NOMO-1 treated with dmso at 0.1 percent for 144 hours (cell line): Measurements from ENCODE around the gene LYRM1.
"Not testable (repeated sequence)": the region's sequence is repeated elsewhere in the genome, so short reads cannot be mapped to it uniquely, and the experiment has no call there.

Experiments used
- DNase-seq: peaks from one replicate; lab custom pipeline; 2025; ENCODE audit not compliant: unreplicated experiment; lab: John Stamatoyannopoulos, UW

Gene LYRM1

DNA sequence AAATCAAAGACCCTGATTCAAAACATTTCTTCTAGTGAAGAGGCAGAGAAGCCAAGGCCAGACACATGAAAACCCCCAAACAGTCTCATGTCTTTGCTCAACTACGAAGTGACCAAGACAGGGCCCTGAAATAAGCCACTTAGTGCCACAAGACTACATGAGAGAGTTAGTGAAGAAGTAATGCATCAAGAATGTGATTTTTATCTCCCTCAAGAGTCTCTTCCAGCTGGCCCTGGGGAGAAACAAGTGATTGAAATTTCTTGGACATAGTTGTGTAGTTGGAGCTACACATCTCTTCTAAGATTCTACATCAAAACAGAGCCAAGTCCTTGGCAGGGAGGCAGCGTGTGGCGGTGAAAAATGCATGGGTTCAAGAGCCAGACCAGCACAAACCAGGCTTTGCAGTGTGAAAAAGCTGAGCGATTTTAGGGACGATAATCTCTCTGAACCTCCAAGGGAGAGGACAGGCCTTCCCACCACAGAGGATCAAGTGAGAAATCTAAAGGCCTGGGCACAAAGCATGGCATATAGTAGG is 30.6 kb downstream of the LYRM1 start:
- no peak for DNase-seq

DNA sequence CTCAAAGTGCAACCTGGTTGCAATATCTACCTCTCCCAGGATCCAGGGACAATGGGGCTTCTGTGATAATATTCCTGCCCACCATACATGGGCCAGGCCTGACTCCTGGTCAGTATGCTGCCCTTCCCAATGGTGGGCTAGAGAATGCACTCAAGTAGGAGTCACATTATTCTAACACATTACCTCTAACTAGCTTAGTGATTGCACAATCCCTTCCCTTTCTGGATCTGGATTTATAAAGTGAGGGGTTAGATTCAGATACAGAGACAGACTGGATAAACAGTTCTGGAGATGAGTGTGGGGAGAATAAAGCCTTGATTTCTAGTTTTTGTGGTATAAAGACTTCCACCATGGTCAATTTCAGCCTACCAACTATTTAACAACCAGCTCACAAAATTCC is 33.0 kb downstream of the LYRM1 start:
- no peak for DNase-seq

DNA sequence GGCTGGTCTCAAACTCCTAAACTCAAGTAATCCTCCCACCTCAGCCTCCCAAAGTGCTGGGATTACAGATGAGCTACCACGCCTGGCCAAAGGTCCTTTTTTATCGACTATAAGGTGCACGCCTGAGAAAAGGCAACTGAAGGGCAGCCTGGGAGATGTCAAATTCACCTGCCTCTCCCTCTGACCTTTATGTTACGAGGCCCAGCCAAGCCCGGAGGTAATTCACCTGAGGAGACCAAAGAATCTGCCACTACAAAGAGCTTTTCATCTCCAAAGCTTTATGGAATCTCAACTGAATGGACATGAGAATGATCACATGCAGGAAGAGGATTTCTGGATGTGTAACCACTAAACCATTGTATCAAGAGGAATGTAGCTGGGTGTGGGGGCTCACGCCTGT is 37.2 kb downstream of the LYRM1 start:
- DNase-seq = no peak

DNA sequence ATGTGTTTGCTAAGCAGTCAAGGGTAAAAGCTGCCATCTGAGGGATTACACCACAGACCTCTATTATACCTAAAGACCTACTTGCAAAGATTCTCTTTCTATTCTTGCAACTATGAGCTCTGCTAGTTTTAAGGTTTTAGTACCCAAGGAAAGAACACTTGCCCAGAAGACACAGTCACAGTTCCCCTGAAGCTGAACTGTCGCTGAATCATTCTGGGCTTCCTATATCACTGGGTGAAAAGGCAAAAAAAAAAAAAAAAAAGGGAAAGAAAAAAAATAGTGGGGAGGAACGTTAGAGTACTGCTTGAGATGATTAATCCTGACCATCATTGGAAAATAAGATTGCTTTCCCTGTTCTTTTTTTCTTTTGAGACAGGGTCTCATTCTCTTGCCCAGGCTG is 37.9 kb downstream of the LYRM1 start:
- no peak for DNase-seq

DNA sequence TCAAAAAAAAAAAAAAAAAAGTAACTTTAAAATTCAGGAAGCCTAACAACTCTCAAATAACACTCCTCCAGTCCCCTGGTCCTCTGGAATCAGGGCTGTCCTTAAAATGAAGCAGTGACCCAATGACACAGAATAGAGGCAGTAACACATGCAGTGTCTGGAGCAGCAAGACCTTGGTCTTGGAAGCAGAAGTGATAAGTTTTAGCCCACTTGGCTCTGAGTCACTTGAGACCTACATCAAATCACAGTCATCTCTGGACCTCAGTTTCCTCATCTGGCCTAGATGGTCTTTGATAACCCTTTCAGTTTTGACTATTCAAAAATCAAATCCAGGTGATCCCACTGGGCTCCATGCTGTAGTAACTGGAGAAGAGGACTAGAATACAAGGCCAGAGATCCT is 39.0 kb downstream of the LYRM1 start:
- no peak for DNase-seq

DNA sequence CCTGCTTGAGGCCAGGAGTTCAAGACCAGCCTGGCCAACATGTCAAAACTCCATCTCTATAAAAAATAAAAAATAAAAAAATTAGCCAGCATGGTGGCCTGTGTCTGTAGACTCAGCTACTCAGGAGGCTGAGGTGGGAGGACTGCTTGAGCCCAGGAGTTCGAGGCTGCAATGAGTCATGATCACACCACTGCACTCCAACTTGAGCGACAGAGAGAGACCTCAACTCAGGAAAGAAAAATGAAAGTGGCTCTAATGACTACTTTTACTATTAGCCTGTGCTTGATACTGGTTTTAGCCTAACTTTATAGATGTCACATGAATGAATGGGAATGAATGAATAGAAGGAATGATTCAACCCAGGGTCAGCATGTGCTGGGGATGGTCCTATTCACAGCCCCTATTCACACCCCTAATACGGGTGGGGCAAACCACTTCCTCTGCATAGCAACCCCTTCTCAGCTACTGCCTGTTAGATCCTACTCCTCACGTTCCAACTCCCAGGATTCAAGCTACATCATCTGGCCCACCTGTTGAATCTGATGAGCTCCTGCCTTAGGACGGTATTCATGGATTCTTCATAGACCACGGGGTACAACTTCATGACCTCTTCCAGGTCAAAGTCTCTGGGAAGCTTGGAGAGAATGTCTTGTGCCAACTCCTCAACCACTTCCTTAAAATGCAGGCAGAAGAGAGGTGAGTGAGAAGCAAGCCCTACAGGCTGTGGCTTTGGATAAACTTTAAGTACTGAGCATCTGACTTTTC is 40.5 kb downstream of the LYRM1 start:
- DNase-seq = no peak

DNA sequence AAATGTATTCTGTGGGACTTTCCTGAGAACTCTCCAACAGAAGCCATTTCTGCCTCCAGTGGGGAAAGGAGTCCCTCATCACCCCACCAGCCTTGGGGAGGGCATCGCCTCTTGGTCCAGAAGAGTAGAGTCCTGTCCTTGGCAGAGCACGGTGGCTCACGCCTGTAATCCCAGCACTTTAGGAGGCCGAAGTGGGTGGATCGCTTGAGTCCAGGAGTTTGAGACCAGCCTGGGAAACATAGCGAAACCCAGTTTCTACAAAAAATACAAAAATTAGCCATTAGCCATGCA is 41.0 kb downstream of the LYRM1 start:
- DNase-seq = no peak

DNA sequence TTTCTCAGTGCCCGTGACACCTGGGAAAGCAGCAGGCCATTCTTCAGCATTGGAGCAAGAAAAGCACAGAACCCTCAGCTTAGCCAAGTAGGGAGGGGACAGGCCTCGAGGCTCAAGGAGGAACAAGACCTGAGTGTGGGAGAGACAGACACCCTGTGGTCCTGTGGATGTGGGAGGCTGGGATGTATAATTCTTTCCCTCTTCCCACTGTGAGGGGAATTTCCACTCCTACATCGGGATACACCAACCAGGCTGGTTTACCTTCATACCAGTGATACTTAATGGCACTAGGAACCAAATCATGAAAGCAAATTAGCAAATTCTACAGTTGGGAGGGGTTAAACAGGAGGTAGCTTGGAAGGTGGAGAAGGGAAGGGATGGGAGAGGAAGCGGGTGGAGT is 41.7 kb downstream of the LYRM1 start:
- DNase-seq = no peak

DNA sequence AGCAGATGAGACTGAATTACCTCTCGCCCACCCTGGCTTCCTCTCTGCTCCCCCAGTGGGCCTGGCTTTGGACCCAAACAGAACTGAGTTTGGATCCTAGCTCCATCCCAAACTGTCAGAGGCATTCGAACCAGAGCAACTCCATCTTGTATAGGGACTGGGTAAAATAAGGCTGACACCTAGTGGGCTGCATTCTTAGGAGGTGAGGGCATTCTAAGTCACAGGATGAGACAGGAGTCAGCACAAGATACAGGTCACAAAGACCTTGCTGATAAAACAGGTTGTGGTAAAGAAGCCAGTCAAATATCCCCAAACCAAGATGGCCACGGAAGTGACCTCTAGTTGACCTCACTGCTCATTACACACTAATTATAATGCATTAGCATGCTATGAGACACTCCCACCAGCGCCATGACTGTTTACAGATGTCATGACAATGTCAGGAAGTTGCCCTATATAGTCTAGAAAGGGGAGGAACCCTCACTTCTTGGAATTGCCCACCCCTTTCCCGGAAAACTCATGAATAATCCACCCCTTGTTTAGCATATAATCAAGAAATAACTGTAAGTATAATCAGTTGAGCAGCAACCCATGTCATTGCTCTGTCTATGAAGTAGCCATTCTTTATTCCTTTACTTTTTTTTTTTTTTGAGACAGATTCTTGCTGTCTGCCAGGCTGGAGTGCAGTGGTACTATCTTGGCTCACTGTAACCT is 44.4 kb downstream of the LYRM1 start:
- no peak for DNase-seq

DNA sequence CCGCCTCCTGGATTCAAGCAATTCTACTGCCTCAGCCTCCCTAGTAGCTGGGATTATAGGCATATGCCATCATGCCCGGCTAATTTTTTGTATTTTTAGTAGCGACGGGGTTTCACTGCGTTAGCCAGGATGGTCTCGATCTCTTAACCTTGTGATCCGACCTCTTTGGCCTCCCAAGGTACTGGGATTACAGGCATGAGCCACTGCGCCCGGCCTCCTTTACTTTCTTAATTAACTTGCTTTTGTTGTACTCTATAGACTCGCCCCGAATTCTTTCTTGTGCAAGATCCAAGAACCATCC is 45.0 kb downstream of the LYRM1 start:
- DNase-seq = not testable (repeated sequence)

DNA sequence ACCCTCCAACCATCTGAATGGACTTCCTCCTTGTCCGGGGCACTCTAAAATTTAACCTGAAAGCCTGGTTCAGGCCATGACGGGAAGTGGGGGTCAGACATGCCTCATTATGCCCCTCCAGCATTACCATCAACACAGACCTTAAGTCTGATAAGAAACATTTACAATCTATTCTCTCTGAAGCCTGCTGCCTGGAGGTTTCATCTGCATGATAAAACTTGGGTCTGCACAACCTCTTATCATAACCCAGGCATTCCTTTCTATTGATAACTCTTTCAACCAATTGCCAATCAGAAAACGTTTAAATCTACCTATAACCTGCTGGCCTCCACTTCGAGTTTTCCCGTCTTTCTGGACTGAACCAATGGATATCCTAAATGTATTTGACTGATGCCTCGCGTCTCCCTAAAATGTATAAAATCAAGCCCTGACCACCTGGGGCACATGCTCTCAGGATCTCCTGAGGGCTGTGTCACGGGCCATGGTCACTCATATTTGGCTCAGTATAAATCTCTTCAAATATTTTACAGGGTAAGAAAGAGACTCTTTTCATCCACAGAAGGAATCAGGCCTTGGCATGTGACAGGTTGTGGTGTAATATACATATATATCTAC is 45.6 kb downstream of the LYRM1 start:
- no peak for DNase-seq

DNA sequence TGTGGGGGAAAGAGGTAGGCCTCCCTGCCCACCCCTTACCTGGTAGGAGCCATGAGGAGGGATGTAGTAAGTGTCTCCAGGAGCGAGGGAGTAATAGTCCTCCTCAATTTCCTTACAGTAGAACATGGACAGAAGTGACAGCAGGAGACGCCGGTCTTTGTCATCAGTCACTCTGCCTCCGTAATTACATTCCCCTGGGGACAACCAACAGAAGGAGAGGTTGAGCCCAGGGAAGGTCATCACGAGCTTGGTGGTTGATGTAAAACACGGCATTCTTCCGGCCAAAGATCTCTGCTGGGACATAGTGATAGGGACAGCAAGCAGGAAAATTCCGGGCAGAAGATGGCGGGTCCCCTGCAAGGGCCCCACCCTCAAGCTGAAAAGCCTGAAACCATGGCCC is 47.9 kb downstream of the LYRM1 start:
- DNase-seq = no peak

DNA sequence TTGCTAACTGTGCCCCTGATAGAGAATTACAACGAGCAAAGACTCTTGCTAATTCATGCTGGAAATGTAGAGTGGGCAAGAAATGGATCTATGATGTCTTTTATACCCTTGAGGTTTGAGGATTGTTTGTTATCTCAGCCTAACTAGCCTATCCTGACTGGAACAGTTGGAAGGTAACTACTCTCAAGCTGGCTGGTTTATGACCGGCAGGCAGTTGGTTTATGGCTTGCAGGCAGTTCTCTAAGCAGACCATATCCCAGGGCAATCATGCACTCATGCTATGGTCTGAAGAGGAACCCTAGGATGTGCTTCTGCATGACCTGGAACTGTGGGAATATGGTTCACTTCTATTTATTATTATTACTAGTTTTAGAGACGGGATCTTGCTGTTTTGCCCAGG is 49.1 kb downstream of the LYRM1 start:
- DNase-seq = no peak

DNA sequence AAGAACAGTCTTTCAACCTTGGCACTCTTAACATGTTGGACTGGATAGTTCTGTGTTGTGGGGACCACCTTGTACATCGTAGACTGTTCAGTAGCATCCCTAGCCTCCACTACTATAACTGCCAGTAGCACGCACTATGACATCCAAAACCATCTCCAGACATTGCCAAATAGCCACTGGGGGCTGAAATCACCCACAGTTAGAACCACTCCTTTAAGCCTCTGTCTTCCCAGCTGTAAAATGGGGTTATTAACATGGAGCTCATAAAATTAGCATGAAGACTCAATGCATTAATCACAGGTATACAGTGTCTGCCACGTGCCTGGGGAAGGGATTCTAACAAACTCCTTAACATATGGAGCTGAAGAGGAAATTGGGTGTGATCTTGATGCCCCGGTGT is 49.7 kb downstream of the LYRM1 start:
- no peak for DNase-seq

DNA sequence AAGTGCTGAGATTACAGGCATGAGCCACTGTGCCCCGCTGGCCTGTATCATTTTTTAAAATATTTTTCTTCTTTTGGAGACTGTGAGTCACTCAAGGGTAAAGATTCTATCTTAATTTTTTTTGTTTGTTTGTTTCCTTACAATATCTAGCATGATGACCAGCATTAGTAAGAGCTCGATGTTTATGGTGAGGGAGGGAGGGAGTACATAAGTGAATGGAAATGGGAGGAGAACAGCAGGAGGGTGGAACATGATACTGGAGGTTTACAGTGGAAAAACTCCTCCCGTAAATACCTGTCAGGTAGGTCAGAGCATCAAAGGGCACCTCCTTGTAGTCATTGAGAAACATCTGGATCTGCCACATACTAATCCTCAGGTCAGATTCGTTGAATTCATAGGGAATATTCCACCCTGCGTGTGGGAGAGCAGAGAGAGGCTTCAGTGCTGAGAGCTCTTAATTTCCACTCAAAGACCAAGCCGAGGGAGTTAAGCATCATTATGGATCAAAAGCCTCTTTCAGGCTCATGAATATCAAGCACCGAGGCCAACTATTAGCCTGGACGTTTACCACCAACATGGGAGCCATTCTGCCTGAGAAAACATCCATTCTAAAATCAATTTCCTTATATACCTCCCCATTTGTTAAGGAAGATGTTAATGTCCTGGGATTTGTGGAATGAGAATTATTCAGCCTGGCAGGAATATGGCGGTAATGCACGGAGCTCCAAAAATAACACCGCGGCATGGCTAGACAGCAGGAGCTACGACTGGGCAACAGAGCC is 51.8 kb downstream of the LYRM1 start:
- DNase-seq = no peak

DNA sequence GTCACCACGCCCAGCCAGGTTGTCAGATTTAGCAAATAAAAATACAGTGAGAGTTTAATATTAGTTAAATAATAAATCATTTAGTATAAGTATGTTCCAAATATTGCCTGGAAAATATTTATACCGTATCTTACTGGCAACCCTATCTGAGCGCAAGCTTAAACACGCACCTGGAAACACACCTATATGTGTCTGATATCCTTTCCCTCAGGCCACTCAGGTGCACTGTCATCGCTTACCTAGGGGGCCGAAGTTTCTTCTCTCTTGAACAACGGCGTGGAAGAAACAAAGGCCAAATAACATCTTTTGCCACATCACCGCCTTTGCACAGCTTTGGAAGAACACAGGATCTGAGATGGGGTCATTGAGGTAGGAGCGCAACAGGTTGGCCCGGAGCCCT is 54.0 kb downstream of the LYRM1 start:
- DNase-seq = no peak

DNA sequence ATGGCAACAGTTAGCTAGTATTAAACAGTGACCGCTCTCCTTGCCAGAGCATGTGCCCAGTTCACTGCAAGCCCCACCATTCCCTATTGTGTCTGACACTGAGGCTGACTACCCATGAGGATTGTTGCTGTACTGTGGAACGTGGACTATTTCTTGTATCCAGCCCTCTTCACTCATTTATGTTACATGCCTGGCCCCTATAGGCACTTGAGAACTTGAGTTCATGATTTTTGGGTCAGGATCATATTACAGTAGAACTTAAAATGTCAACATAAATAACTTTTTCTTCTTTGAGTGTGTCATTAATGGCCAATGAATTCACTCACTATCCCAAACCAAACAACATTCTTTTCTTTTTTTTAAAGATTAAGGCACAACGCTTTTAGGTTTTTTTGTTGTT is 55.7 kb downstream of the LYRM1 start:
- DNase-seq = no peak

DNA sequence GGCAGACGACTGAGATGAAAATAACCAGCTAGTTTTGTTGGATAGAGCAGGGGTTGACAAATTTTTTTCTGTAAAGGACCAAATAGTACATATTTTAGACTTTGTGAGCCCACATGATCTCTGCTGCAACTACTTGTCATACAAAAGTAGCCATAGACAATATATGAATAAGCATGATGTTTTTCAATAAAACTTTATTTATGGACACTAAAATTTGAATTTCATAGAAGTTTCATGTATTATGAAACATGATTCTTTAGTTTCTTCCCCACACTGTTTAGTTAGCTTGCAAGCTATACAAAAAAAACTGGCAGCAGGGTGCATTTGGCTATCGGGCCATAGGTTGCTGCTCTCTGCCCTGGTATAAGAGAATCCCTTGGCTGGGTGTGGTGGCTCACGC is 56.6 kb downstream of the LYRM1 start:
- DNase-seq = no peak

DNA sequence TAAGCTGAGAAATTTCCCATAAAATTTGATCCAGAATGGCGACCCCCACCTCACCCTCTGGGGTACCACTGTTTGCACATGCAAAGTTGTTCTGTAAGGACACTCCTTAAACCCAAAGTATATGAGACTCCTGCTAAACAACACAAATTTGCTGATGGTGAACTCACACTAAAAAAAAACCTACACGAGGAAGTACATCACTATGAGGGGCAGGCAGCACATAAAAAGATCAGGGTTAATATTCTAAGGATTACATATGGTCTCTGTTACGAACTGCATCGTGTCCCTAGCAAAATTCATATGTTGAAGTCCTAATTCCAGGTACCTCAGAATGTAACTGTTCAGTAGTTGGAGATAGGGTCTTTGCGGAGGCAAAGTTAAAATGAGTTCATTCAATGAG is 60.3 kb downstream of the LYRM1 start:
- DNase-seq = no peak

DNA sequence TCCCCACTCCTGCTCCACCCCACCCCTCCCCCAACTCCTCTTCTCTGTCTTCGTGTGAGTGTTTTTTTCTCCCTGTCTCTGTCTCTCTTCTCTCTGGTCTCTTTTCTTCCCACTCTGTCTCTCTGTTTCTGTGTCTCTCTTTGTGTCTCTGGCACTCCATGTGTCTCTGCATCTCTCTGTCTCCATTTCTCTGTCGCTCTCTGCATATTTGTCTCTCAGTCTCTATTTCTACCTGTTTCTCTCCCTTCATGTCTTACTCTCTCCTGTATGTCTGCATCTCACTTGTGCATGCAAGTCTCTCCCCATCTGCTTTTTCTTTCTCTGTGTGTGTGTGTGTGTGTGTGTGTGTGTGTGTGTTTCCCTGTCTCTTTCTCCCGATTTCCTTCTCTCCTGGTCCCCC is 68.2 kb downstream of the LYRM1 start:
- no peak for DNase-seq

DNA sequence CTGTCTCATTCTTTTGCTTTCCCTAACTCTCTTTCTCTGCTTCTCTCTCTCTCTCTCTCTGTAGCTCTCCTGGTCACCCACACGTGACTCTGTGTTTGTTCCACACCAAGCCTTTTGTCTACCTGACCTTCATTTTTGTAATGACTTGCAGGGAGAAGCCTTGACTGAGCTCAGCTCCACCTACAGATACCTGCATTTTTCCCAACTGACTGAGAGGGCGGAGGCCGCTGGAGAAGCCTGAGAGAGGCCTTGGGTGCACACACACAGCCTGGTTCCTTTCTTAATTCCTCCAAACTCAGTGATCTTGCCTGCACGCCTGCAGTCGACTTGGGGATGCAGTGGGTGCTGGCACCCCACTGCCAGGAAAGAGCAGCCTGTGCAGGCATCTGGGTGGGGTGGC is 68.8 kb downstream of the LYRM1 start:
- DNase-seq = no peak

DNA sequence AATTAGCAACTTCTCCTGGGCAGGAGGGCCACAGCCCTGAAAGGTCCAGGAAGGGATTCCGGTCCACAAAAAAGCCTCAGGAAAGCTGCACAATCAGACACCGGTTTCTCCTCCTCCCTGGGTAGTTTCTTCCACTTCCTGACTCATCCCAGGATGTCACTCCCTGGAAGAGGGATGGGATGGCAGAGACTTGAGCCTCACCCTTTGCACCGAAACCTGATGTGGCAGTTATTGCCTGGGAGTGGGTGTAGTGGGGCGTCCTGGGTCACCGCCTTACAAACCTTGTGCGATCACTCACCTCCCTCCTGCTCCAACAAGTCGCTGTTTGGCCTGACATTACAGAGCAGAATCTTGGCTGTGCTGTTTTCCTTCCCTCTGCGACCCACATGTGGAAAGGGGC is 70.8 kb downstream of the LYRM1 start:
- no peak for DNase-seq
